Measurements from ENCODE around the gene FBN1.

FBN1 gene

GRCh38 chr15:48628832-48629231 lies 16.7 kb downstream of the FBN1 start:
- Histone ChIP-seq H3K36me3 (ENCODE audit: low read depth) (no peaks in the 10 kb centered on the region), H3K27me3 (ENCODE audit: insufficient read depth, poor library complexity, severe bottlenecking) (no peaks in the 10 kb centered on the region), H3K4me1 (ENCODE audit: insufficient read depth, poor library complexity, severe bottlenecking) (peaks cover 14% of the 10 kb centered on the region), H3K27ac (ENCODE audit: poor library complexity, severe bottlenecking) (no peak overlapping the region), H3K4me3 (ENCODE audit: severe bottlenecking) (no peak overlapping the region), H3K9me3 (ENCODE audit: severe bottlenecking) (no peaks in the 10 kb centered on the region)
- no peak for DNase-seq (ENCODE audit: low spot score)
- TF ChIP-seq CTCF (IDR thresholded peaks at IDR 0.05; ENCODE audit: poor library complexity, severe bottlenecking), result no peak
- no peak for ATAC-seq (ENCODE audit: low read depth)

DNA sequence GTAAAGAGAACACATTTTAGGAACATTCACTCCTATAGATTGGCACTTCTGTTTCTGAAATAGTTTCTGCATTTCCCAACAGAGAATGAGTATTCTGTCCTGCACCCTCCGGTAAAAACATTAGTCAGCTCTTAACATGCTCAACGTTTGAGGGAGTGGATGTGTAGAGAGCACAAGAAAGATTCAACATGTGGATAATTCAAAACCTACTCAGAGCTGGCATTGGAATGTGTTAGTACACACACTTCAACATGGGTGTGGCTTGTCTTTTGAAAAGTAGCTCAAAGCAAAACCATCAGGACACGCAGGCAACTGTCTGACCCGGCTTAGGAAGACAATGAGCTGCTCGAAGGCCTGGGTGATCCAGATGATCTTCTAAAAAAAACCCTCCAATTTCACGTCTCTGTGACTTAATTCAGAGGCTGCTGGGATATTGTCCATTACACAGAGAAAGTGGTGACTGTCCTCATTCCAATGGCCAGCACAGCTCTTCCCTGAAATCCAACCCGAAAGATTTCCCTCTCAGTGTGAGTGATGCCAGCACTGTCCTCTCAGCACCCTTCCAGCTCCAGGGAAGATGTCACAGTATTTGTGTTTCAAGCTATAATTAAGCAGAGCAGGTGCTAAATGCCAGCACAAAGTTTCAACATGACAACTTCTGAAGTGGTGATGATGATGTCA lies 18.1 kb downstream of the FBN1 start:
- no peak for TF ChIP-seq CTCF (IDR thresholded peaks at IDR 0.05; ENCODE audit: poor library complexity, severe bottlenecking)
- no peaks in the 10 kb centered on the region for H3K36me3 ChIP-seq (ENCODE audit: low read depth)
- no peaks in the 10 kb centered on the region for H3K27me3 ChIP-seq (ENCODE audit: insufficient read depth, poor library complexity, severe bottlenecking)
- H3K4me3 ChIP-seq (ENCODE audit: severe bottlenecking), result no peak overlapping the region
- peak; percentile 99 for ATAC-seq (ENCODE audit: low read depth)
- DNase-seq (ENCODE audit: low spot score), result no peak
- peak overlapping the region; percentile 35 for H3K27ac ChIP-seq (ENCODE audit: poor library complexity, severe bottlenecking)
- peaks cover 14% of the 10 kb centered on the region for H3K4me1 ChIP-seq (ENCODE audit: insufficient read depth, poor library complexity, severe bottlenecking)
- no peaks in the 10 kb centered on the region for H3K9me3 ChIP-seq (ENCODE audit: severe bottlenecking)

GRCh38 chr15:48625126-48625525 lies 20.4 kb downstream of the FBN1 start:
- H3K27me3 ChIP-seq (ENCODE audit: insufficient read depth, poor library complexity, severe bottlenecking), result no peaks in the 10 kb centered on the region
- no peak for DNase-seq (ENCODE audit: low spot score)

DNA sequence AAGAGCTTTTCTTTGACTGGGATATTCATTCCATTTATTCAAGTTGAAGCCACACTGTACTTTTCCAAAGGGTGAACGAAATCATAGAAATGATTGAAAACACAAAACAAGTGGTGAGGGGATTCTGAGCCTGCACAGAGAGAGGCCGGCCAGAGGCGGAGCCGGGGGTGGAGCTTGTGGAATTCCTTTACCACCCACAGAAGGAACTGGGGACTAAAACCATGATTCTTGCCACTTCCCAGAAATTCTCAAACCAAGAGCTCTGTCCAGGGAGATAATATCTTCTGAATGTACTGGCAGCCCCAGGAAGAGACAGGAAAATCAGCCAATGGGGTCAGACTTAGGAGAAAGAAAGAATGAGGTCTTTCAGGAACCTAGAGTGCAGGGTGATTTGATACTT lies 20.8 kb downstream of the FBN1 start:
- no peak for ATAC-seq (ENCODE audit: low read depth)
- no peak for TF ChIP-seq CTCF (IDR thresholded peaks at IDR 0.05; ENCODE audit: poor library complexity, severe bottlenecking)
- no peak for DNase-seq (ENCODE audit: low spot score)

More at GRCh38 chr15:48625126-48625525, 20.4 kb downstream of the FBN1 start:
- H3K36me3 ChIP-seq (ENCODE audit: low read depth), result no peaks in the 10 kb centered on the region
- no peak overlapping the region for H3K4me3 ChIP-seq (ENCODE audit: severe bottlenecking)
- H3K27ac ChIP-seq (ENCODE audit: poor library complexity, severe bottlenecking), result no peak overlapping the region
- TF ChIP-seq CTCF (IDR thresholded peaks at IDR 0.05; ENCODE audit: poor library complexity, severe bottlenecking), result no peak
- peaks cover 14% of the 10 kb centered on the region for H3K4me1 ChIP-seq (ENCODE audit: insufficient read depth, poor library complexity, severe bottlenecking)
- ATAC-seq (ENCODE audit: low read depth), result no peak
- no peaks in the 10 kb centered on the region for H3K9me3 ChIP-seq (ENCODE audit: severe bottlenecking)

GRCh38 chr15:48623456-48623855 lies 22.1 kb downstream of the FBN1 start:
- peaks cover 14% of the 10 kb centered on the region for H3K4me1 ChIP-seq (ENCODE audit: insufficient read depth, poor library complexity, severe bottlenecking)
- no peaks in the 10 kb centered on the region for H3K9me3 ChIP-seq (ENCODE audit: severe bottlenecking)
- DNase-seq (ENCODE audit: low spot score) (no peak), ATAC-seq (ENCODE audit: low read depth) (no peak)
- H3K4me3 ChIP-seq (ENCODE audit: severe bottlenecking), result no peak overlapping the region
- no peak for TF ChIP-seq CTCF (IDR thresholded peaks at IDR 0.05; ENCODE audit: poor library complexity, severe bottlenecking)
- H3K36me3 ChIP-seq (ENCODE audit: low read depth), result no peaks in the 10 kb centered on the region
- H3K27me3 ChIP-seq (ENCODE audit: insufficient read depth, poor library complexity, severe bottlenecking), result no peaks in the 10 kb centered on the region
- H3K27ac ChIP-seq (ENCODE audit: poor library complexity, severe bottlenecking), result no peak overlapping the region

More for the DNA sequence above, 20.8 kb downstream of the FBN1 start:
- Histone ChIP-seq H3K4me1 (ENCODE audit: insufficient read depth, poor library complexity, severe bottlenecking) (peaks cover 14% of the 10 kb centered on the region), H3K27ac (ENCODE audit: poor library complexity, severe bottlenecking) (no peak overlapping the region), H3K36me3 (ENCODE audit: low read depth) (no peaks in the 10 kb centered on the region), H3K4me3 (ENCODE audit: severe bottlenecking) (no peak overlapping the region), H3K9me3 (ENCODE audit: severe bottlenecking) (no peaks in the 10 kb centered on the region), H3K27me3 (ENCODE audit: insufficient read depth, poor library complexity, severe bottlenecking) (no peaks in the 10 kb centered on the region)
